ENCODE data around the gene TRIM65.
A peak's percentile ranks its signal among the peaks of the same experiment; 100 is the strongest.

- no peak for TF ChIP-seq POLR2A (IDR thresholded peaks at IDR 0.05)
- peak in 1 of 4 donors; percentile 41 for TF ChIP-seq CTCF (IDR thresholded peaks at IDR 0.05)
These were observed 40.5 kb downstream of the TRIM65 start for GRCh38 chr17:75856062-75856756.

All from right lobe of liver (tissue), 4 donors.